Occipital lobe (tissue), 2 donors: ENCODE results near the gene ZNF827. TPM values are rescaled to one million over a fixed set of nuclear protein-coding genes. Genes with fewer than 3 reads are reported as not detected.

Experiments
- DNase-seq: peaks from one replicate; lab custom pipeline; 2025; lab: John Stamatoyannopoulos, UW
- total RNA-seq: library from RNA; depleted of rRNA; stranded (reverse); fragments of >200 nt; gene quantifications from one replicate; pipeline ENCODE4 v1.2.3, GENCODE V29; 2014

ZNF827 gene
- total RNA-seq, 1 donor from 2014 or later: 11.7 TPM

DNA sequence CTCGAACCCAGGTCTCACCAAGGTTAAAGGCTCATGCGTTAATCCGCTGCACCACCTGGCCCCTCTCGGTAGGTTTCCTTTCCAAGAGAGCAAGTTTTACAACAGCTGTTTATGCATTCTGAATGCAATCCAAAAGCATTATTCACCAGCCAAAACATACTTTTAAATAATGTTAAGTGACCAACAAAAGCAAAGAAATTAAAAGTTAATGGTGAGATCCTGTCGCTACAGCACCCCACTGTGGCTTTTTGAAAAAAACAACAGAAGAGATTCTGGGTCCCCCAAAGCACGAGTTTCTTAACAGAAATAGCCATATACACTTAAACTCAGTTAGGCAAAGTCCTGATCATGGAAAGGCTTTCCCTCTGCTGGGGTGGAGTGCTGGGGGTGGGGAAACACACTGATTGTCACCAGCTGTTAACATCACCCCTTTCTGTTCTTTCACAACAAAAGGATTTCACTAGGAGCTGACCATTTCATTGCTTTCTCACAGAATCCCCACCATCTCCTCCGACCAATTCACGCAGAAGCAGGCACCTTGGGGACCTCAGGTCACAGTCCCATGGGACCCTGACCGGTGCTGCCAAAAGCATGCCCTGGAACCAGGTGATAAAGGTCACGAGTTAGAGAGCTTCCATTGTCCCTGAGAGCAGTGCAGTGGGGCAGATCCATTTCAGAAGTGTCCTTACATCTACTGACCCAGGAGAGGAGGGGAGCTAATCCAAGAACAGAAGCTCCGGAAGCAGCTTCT is 51.2 kb downstream of the ZNF827 start:
- DNase-seq: no peak

DNA sequence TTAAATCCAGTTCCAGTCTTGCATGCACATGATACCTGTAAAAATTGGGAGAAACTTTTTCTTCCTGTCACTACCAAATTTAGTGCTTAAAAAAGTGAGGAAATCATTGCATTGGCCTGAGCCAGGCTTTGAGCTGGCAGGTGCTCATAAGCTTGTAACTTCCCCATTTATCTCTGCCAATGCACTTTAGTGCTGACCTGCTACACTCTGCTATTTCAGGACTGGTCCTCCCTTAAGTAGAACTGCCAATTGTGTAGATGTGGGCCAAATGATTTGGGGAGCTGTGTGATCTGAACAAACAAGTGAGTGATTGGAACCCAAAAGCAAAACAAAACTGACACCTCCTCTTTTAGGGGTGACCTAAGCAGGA is 51.8 kb downstream of the ZNF827 start:
- no peak for DNase-seq

DNA sequence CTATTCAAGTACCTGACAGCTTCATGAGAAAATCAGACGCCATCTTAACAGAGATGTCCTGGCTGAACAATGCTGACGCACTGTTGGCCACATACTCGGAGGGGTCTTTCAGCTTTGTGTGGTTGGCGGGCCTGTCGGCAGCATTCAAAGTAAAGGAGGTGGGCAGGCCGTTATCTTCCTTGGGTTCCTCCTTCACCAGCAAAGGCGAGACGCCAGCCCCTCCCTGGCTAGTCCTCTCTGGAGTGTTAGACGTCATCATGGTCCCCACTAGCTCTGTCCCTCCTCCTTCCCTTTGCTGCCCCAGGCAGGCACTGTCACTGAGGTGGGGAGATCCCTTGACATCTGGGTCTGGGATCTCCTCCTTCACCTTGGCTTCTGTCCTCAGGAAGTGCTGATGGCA is 53.0 kb downstream of the ZNF827 start:
- DNase-seq: no peak

DNA sequence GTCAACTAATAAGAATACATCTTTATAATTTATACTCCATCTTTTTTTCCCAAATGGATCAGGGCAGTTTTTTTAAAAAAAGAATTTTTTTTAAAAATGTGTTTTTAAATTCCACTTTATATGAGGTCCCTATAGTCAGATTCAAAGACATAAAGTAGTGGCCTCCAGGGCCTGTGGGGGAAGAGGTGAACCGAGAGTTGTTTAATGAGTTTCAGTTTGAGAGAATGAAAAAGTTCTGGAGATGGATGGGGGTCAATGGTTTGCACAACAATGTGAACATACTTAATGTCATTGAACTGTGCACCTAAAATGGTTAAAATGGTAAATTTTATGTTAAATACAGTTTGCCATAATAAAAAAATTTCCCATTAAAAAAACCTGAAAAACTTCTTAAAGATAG is 53.8 kb downstream of the ZNF827 start:
- no peak for DNase-seq

DNA sequence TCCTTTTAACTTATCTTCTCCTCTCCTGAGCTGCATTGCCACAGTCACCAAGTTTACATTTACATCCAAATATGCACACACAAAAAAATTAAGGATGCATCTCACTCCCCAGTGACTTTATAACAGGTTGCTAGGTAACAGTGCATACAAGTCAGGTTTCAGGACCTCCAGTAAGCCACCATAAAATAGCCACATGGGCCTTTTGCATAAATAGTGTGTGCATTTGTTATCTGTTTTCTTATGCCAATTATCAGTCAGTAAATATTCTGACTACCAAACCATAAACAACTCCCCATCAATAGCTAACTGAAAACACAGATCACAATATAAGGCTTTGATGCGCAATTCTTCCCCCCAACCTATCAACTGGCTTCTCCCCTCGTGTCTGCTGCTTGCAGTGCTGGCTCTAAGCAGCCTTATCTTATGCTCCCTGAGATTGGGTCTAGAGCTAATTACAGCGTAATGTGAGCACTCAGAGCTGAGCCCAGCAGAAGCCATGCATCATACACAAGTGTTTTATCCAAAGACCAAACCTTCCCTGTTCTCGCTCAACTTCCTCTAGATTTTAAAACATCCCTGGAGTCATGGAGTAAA is 55.4 kb downstream of the ZNF827 start:
- no peak for DNase-seq

DNA sequence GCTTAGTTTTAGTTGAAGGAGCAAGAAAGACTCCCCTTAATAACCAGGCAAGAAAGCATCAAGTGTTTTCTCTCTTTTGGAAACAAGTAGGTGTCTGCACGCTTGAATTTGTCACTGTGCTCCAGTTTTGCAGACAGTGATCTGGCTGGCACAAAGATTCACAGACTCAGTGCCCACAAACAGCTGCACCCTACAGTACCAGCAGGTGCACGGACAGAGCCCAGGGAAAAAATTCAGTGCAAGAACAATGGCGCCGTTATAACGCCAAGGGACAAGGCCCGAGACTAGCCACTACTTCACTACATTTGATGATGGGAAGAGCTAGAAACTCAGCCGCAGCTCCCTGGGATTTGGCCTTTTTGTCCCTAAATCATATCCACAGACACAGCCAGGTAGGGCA is 56.0 kb downstream of the ZNF827 start:
- peak; percentile 77 for DNase-seq

DNA sequence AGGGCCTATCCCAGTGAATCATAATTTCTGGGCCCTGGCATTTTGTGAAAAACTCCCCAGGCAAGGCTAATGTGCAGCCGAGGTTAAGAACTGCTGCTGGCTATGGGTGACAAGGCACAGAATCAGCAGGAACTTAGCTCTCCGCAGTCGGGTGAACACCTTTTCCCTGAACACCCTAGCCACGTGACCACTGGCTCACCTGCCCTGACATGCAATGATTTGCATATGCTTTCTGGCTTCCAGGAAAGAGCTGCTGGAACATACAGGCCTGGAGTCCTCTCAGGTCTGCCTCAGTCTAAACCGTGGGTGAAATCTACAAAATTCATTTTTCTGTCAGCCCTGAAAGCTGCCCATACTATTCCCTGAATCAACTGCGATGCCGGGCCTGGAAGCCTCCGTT is 56.6 kb downstream of the ZNF827 start:
- no peak for DNase-seq

DNA sequence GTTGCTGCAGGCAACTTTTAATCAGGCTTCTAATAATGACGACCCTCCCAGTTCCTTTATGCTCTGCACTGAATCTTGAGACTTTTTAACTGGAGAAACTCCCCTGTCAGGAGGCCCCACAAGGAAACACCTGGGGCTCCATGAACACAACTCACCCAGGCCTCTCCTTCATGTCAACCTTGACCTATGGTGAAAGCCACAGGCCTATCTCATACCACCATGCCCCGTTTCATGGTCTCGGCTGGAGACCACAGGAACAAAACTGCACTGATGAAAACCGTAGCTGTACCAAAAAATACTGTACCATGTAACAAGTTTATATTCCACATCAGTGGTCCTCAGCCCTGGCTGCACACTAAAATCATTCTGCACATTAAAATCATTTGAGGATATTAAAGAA is 57.0 kb downstream of the ZNF827 start:
- DNase-seq: no peak

DNA sequence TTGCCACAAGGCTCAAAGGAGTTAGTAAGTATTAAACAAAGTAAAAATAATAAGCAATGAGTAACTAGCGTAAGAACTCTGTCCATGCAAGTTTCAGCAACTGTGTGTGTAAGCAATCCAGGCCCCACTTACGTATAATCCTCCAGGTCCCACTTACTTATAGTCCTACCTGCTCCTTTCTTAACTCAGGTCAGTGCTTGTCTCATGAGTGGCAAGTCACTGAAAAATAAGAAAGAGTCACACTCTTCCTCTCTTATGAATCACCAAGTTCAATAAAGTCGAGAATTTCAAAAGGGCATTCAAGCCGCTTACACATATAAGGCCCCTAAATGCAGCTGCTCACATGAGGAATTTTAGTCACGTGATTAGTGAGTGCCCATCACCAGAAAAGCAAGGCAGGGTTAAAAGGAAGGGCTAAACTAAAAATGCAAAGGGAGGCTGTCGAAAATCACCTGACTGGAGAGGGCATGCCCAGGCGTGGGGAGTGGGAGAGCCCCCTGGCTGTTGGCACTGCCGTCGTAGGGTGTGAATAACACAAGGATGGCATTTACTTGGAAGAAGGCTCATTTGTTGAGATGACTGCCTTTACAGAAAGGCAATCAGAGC is 58.2 kb downstream of the ZNF827 start:
- DNase-seq: no peak

DNA sequence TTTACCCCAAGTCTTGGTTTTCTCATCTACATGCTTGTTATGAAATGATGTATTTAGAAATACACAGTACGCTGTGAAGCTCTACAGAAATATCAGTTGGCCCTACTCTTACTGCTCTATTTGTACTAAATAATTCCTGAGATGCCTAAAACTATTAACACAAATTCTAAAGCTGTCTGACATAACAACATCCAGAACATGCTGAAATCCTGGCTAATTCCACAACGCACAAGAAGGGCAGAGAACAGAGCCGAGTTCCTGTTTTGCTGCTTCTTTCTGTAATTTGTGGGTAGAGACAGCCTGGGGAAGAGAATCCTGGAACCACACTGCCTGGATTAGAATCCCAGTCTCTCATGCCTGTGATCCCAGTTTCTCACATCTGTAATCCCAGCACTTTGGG is 59.0 kb downstream of the ZNF827 start:
- no peak for DNase-seq

DNA sequence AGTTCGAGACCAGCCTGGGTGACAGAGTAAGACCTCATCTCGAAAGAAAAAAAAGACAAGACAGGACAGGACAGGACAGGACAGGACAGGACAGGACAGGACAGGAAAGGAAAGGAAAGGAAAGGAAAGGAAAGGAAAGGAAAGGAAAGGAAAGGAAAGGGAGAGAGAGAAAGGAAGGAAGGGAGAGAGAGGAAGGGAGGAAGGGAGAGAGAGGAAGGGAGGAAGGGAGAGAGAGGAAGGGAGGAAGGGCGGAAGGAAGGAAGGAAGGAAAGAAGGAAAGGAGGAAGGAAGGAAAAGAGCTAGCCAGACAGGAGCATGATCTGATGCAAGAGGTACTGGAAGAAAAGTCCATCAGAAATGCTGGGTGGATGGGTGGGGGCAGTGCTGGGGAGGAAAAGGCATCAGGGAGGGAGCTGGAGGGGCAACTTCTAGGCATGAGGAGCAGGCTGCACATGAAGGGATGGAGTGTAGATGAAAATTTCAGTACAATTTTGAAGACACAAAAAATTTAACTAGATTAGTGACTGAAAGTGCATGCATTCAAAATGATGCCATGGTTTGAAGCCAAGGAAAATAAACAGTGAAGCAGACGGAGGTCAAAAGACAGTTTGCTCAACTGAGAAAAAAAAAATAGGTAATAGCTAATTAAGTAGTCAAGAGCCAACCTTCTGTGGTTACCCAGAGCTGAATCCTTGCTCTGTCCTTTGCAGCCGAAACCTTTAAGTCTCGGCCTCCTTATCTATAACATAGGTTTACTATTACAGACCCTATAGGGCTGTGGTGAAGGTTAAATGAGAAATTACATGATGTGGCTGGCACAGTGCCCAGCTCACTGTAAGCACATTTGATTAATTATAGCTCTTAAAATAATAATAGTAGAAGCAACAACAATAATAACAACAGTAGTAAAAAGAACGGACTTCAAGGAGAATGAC is 59.9 kb downstream of the ZNF827 start:
- no peak for DNase-seq

DNA sequence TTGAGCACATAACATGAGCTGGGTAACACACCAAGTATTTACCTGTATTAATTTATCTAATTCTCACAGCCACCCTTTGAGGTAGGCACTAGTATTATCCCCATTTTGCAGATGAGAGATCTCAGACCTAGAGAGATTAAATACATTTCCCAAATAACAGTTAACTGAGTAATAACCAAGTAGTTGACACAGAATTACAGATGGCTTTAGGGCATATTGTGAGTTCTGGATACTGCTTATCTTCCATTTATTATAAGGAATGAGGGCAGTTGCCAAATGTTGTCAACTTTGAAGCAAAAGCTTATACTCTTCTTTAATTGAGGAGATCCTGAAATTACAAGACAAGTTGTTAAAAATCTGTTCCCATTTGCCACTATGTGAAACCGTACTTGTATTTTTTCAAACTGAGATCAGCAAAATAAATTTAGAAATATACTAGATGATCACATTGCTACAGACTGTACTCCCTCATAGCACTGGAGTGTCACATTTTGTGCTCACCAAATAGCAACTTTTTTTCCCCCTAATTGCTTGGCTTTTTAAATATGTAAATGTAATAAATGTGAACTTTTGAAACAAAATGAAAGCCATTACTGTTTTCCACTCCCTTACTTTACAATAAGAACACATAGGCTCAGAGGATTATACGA is 62.0 kb downstream of the ZNF827 start:
- DNase-seq: no peak

DNA sequence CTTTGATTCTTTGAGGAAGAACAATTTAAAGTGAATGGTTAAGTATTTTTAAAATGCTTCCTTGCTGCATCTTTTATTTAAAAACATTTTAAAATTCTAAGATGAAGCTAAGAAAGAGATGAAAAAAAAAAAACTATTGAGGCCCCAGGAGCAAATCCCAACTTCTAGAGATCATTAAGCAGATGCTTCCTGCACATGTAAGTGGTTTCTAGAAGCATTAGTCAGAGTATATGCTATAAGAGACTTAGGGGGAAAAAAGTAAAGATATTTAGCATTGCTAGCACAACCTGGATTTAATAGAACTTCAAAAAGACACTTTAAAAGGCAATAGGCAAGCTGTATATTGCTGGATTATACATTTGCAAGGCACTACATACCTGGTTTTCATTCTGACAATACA is 64.7 kb downstream of the ZNF827 start:
- DNase-seq: no peak

DNA sequence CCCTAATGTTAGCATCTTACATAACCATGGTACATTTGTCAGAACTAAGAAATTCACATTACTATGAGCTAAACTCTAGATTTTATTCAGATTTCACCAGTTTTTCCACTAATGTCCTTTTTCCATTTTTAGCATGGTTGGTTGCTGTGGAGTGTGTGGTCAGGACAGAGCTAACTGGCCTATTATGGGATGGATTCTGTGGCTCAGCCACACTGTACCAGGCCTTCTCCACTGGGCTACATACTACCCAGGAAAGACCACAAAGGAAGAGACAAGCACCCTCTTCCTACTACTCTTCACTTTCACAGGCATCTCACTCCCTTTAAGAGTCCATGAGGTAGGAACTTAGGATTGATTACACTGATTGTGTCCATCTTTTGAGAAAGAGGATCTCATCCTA is 67.4 kb downstream of the ZNF827 start:
- DNase-seq: no peak

DNA sequence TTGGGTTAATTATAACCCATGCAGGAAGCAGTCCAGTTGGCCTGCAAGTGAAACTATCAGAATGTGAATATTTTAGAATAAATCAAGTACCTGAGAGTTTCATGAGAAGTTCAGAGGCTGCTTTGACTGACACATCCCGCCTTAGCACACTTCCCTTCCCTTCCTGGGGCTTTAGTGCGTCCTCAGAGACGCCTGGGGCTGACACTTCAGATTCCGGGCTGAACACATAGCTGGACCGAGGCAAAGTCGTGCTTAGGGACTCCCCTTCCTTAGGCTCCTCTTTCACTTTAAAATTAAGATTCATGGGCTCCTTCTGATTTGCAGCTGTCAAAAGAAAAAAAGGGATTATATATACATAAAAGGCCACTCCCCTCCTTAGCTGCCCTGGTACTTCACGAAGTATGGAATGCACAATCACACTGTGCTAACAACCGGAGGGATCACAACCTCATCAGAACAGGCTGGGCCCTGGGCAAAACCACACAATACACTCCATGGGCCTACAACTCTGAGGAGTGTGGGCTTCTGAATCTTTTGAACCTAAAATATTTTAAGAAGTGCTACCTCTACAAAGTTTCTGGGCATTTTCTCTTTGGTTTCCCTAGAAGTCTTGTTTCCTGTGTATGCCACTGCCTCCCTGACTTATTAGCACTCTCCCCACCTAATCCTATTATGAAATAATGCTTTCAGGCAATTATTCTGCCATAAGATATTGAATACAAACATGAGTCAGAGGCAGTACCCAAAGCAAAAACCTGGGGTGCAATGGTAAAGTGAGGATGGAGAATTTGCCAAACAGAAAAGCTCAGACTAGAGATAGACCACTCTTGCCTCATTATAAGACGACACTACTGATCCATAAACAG is 68.2 kb downstream of the ZNF827 start:
- DNase-seq: no peak

DNA sequence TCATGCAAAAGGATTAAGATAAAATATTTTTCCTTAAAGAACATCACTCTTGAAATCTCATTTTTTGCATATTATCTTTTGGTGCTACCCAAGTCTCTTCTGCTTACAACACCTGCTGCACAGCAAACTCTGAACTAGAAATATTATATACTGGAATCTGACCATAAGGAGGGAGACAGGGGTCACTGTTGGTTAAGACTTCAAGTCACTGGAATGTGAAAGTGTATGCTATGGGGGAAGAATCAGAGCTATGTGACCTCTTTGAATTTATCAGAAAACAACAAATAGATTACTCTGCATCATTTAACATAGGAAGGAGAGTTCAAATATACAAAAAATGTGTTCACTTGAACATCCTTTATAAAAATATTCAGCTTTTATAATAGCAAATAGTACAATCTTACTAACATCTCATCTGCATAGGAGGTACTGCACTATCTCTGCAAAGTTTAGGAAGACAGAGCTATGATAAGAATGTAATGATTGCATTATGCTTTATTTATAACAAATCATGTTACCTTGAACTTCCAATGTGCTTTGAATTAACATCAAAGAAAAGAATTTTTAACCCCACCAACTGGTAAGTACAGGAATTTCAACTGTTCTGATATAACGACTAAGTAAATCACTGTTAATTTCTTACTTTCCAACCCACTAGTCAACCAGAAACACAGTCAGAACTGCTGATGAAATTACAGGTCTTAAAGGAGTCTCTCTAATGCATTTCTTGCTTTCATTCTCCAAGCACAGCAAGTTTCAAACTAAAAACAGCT is 69.8 kb downstream of the ZNF827 start:
- no peak for DNase-seq

DNA sequence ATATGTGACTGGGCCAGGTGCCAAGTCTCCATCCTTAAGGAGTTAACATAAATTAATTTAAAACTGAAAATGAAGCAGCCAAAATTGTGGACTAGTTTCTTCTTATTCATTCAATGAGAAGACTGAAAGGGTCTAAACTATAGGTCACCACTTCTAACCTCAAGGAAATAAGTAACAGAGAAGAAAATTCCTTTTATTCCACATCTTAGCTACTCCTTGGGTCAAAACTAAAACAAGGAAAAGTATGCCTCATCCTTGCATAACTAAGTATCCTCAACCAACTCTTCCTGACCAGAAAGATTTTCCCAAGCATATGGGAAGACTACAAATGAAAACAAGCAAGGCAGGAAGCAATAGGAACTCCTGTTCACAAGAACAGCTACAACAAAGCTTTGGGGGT is 71.2 kb downstream of the ZNF827 start:
- no peak for DNase-seq

DNA sequence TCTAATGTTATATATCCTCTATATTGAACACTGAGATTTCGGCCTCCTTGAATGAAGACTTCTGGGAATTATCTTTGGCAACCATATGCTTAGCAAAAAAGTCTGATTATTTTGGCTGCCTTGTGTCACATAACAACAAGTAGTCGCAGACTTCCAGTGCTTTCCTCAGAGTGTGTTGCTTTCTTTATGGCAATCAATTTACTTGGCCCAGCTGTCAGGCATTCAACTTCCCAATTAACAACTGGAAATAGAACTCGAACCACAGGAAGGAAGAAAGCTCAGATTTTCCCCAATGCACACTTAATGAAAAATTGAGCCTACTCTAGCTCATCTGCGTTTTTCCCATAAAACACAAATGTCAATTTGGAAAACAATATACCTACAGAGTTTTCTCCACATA is 71.6 kb downstream of the ZNF827 start:
- no peak for DNase-seq

DNA sequence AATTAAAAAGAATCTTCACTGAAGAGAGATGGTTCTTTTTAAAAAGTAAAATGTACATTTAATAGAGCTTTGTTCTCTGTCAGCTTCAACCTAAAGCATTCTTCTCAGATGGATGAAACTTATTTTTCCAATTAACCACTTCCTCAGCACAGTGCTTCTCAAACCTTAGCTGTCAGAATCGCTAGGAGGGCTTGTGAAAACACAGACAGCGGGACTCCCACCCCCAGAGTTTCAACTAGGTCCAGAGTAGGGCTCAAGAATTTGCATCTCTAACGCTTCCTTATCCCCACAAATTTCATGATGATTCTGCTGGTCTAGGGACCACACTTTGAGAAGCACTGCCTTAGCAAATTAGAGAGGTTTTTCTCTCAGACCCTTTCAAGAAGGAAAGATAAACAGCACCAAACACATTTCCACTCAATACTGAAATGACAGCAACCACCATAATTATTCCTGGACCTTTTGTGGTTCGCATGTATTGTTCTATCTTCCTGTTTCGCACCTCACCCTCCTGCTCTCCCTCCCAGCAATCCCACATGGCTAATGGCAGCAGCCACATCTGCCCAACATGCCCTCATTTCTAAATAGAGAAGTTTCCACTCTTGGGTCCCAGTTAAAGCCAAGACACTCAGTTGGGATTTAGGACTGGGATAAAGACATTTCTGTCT is 73.2 kb downstream of the ZNF827 start:
- DNase-seq: no peak
